Prostate gland (tissue), 2 donors: Measurements from ENCODE around the gene TBCK. TPM values are rescaled to one million over a fixed set of nuclear protein-coding genes. Genes with fewer than 3 reads are reported as not detected.
"Not testable (repeated sequence)": the region's sequence is repeated elsewhere in the genome, so short reads cannot be mapped to it uniquely, and the experiment has no call there.

ENCODE experiments used
- DNase-seq: peaks from one replicate; pipeline ENCODE4 v3.0.0-alpha.2; 2019; ENCODE audit warnings: low spot score
- H3K27ac ChIP-seq, 2 donors: fragments of 200-600 bp; sonication (generic); 2 replicates each; pipeline ENCODE4 v1.5.1; 2017 to 2019
- H3K27me3 ChIP-seq: fragments of 200-600 bp; sonication (generic); replicated peaks from 2 replicates; pipeline ENCODE4 v1.5.1; 2019; ENCODE audit not compliant: insufficient read depth
- H3K36me3 ChIP-seq, 2 donors: fragments of 200-600 bp; sonication (generic); 1 replicate in 1 of 2; 2 replicates in 1 of 2; pipeline versions ENCODE4 v1.5.1 to v1.8.1; 2017 to 2019
- H3K4me1 ChIP-seq: fragments of 200-600 bp; sonication (generic); replicated peaks from 2 replicates; pipeline ENCODE4 v1.5.1; 2019
- H3K4me3 ChIP-seq, 2 donors: fragments of 200-600 bp; sonication (generic); 2 replicates each; pipeline ENCODE4 v1.5.1; 2017 to 2019
- H3K9me3 ChIP-seq: fragments of 200-600 bp; sonication (generic); 2 replicates; pipeline ENCODE4 v1.5.1; 2017
- CTCF ChIP-seq, 4 experiments: fragments of 200-600 bp in 2 of 4; fragments of 450-650 bp in 2 of 4; sonication (generic) in 2 of 4; IDR thresholded peaks; 1 replicate in 3 of 4; 2 replicates in 1 of 4; pipeline ENCODE4 v1.5.1; 2016 to 2019; ENCODE audit warnings: antibody characterized with exemption in 4 of 4, mild to moderate bottlenecking in 2 of 4, moderate library complexity in 2 of 4
- POLR2A ChIP-seq: fragments of 450-650 bp; IDR thresholded peaks from one replicate; pipeline ENCODE4 v1.6.1; 2016; ENCODE audit warnings: antibody characterized with exemption, mild to moderate bottlenecking
- POLR2AphosphoS5 ChIP-seq: sonication (generic); formaldehyde crosslinking; IDR thresholded peaks from one replicate; pipeline ENCODE4 v1.6.1; 2017; ENCODE audit warnings: antibody characterized with exemption
- WGBS: methylation state at CpG from one replicate; pipeline ENCODE4 v1.1.5; 2018; 5-methylcytosine and 5-hydroxymethylcytosine counted together
- intact Hi-C: fragments of 100-400 bp; cut with DNase I; formaldehyde crosslinking; loops from one replicate; pipeline ENCODE4 v1.14.2; 2022
- total RNA-seq, 2 donors: library from RNA; depleted of rRNA; stranded (reverse); fragments of >200 nt; gene quantifications; one replicate each; pipeline ENCODE4 v1.1.0, GENCODE V29; 2016

TBCK gene
- total RNA-seq, 2 donors from 2014 or later: 29.8 to 32.3 TPM

- Histone ChIP-seq H3K4me1 (no peaks in the 10 kb centered on the region), H3K9me3 (no peaks in the 10 kb centered on the region), H3K36me3 (no peaks in the 10 kb centered on the region), H3K27ac (no peak overlapping the region), H3K4me3 (no peak overlapping the region), H3K27me3 (no peaks in the 10 kb centered on the region)
- intact Hi-C loops: no loop called here
- TF ChIP-seq POLR2AphosphoS5 (no peak), CTCF (IDR thresholded peaks at IDR 0.05) (no peak), POLR2A (no peak)
- DNase-seq: no peak
Measured at GRCh38 chr4:106325800-106326199, 9.8 kb upstream of the TBCK start.

DNA sequence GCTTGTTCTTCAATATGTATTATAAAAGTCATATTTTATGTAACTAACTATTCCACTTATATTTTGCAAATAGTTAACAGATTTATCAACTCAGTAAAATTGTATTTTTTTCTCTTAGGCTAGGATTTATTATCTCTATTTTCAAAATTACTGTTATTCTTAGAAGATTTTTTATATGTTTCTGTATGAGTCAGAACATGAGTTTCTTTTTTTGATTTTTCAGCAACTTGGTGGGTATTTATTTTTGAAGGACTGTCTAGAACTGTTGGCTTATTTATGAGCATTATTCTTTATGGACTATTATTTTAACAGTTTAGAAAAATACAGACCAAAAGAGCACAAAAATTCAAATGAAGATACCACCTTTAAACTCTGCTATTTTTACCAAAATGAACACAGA, 7.1 kb upstream of the TBCK start:
- no peak for DNase-seq
- H3K27me3 ChIP-seq: no peaks in the 10 kb centered on the region
- no peak overlapping the region for H3K4me3 ChIP-seq
- intact Hi-C loops: no loop called here
- no peaks in the 10 kb centered on the region for H3K9me3 ChIP-seq
- no peak for TF ChIP-seq POLR2A
- TF ChIP-seq CTCF (IDR thresholded peaks at IDR 0.05): no peak
- no peak for TF ChIP-seq POLR2AphosphoS5
- no peak overlapping the region for H3K27ac ChIP-seq
- H3K4me1 ChIP-seq: no peaks in the 10 kb centered on the region
- no peaks in the 10 kb centered on the region for H3K36me3 ChIP-seq

- H3K4me3 ChIP-seq, DNase-seq, intact Hi-C loops, H3K9me3 ChIP-seq, H3K4me1 ChIP-seq, H3K27ac ChIP-seq, H3K36me3 ChIP-seq, H3K27me3 ChIP-seq: not testable (repeated sequence)
- 64% methylated on average over 6 of the region's 6 CpGs for WGBS
Measured at GRCh38 chr4:106321814-106322213, 5.8 kb upstream of the TBCK start.

- H3K4me3 ChIP-seq, H3K36me3 ChIP-seq, H3K27me3 ChIP-seq, intact Hi-C loops, H3K27ac ChIP-seq, H3K4me1 ChIP-seq, H3K9me3 ChIP-seq, DNase-seq: not testable (repeated sequence)
- WGBS: 98% methylated on average over 24 of the region's 34 CpGs
Measured at GRCh38 chr4:106321168-106321567, 5.2 kb upstream of the TBCK start.

GRCh38 chr4:106320235-106320634, 4.2 kb upstream of the TBCK start:
- Histone ChIP-seq H3K4me3 (no peak overlapping the region), H3K27me3 (no peaks in the 10 kb centered on the region), H3K36me3 (no peaks in the 10 kb centered on the region), H3K4me1 (peaks cover 8% of the 10 kb centered on the region), H3K27ac (no peak overlapping the region), H3K9me3 (no peaks in the 10 kb centered on the region)
- intact Hi-C loops: no loop called here
- TF ChIP-seq CTCF (IDR thresholded peaks at IDR 0.05): no peak
- no peak for TF ChIP-seq POLR2A
- no peak for TF ChIP-seq POLR2AphosphoS5
- 90% methylated on average over 1 of the region's 1 CpG for WGBS
- no peak for DNase-seq

DNA sequence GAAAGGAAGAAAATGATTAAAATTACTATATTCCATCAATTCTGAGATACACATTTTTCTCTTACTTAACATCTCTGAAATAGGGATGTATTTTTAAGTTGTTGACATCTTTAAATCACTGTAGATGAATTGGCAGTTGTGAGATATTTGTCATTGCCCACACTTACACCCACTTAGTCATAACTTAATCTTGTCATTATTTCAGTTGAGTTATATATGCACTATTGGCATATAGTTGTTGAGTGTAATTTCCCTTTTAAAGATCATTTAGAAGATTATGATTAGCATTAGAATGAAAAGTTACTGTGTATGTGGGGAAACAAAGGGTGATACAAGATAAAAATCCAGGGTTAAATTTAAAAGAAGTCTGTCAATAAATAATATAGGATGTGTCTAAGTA, 2.5 kb upstream of the TBCK start:
- DNase-seq: no peak
- Histone ChIP-seq H3K9me3 (no peaks in the 10 kb centered on the region), H3K27ac (no peak overlapping the region), H3K4me3 (no peak overlapping the region), H3K27me3 (no peaks in the 10 kb centered on the region), H3K4me1 (peaks cover 8% of the 10 kb centered on the region), H3K36me3 (no peaks in the 10 kb centered on the region)
- intact Hi-C loops: no loop called here
- TF ChIP-seq POLR2AphosphoS5 (no peak), POLR2A (no peak), CTCF (IDR thresholded peaks at IDR 0.05) (no peak)
